T47D (cell line): ENCODE results near the gene ARHGAP19.

ENCODE experiments used
- DNase-seq, 2 experiments: peaks; one replicate each; pipeline versions ENCODE4 v3.0.0 to v3.0.0-alpha.2; 2011 to 2012; ENCODE audit warnings: low read depth in 1 of 2, low spot score in 1 of 2
- JUND ChIP-seq: IDR thresholded peaks from 2 replicates; pipeline ENCODE4 v1.6.1; 2012; ENCODE audit warnings: low read depth
- in situ Hi-C: cut with HindIII; loops from 2 replicates; pipeline ENCODE4 v1.10.0; 2016; ENCODE audit warnings: low sequenced_read_pairs, low pct_unique_long_range_greater_than_20kb

ARHGAP19 gene

DNA sequence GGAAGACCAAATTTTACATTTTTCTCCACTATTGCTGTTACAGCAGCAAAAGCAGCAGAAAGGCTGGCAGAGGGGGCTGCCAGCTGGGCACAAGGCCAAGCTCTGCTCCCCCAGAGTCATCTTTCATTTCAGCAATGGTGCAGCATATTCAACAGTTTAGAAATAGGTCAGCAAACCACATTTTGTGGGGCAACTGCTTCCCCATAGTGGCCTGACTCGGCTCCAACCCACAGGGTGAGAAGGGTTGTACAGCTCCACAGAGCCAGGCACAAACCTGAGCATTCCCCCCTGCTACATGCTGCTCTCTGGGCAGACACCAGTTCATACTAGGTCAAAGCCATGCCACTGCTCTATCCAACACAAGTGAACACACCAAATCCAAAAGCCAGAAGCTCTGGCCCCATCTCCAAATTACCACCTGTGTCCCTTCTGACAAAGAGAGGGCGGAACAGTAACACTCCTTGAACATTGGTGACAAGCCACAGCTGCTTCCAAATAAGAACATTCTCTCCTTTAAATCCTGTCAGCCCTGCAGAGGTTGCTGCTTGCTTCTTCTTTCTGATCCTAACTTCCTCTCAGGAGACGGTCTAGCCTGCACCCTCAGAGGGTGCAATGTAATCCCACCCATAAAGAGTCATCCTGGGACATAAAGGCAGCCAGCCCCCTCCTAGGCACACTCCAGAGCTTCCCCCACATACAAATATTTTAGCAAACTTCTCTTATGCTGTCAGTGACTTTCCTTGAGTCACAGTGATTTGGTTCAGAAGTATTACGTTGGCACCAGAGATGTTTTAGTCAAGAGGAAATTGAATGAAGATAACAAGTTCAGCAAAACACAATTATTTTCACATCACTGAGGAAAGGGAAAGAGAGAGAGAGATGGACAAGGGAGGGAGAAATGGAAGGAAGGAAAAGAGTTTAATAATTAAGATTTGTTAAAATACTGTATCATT is 67.7 kb downstream of the ARHGAP19 start:
- no peak for DNase-seq
- no peak for TF ChIP-seq JUND
- in situ Hi-C loops = no loop called here

DNA sequence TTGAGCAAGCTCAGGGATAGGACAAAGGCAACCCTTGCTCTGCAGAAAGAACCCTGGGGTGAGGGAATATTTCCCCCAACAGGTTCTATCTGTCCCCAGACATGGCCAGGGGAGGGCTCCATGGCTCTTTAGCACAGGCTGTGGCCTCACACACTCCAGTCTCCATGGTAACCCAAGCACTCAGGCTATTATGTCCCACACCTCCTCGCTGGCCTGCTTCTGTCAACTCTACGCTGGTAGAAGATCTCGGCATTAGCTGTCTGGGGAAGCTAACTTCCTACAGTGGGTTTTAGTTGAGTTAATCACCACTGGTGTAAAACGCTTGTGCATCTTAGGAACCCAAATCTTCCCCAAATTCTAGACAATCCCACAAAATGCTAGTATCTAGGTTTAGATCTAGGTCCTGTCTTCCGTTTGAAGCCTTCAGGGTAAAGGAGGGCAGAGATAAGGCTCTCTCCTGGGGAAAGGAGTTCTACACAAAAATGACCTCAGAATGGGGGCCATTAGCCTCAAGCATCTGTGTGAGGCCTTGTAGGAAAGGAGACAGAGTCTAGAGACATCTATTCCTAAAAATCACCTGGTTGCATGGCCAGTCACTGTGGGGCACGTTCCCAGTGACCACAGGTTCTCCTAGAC is 70.0 kb downstream of the ARHGAP19 start:
- no peak for TF ChIP-seq JUND
- in situ Hi-C loops = no loop called here
- no peak for DNase-seq

DNA sequence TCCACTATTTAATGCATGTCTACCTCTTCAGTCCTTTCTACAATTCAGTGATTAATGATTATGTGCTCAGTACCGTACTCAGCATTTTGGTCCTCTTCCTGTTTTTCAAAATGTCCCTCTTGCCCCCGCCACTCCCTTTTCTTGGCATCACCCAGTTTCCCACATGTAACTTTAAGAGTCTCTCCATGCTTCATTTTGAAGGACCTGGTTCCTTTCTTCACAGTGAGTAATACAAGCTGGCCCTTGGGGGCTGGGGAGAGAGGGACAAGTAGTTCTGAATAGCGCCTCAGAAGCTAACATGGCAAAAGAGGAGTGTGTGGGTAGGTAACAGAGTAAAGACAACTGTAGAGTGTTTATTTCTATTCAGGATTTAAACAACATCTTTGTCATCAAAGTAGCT is 72.1 kb downstream of the ARHGAP19 start:
- in situ Hi-C loops = no loop called here
- DNase-seq = no peak
- no peak for TF ChIP-seq JUND

DNA sequence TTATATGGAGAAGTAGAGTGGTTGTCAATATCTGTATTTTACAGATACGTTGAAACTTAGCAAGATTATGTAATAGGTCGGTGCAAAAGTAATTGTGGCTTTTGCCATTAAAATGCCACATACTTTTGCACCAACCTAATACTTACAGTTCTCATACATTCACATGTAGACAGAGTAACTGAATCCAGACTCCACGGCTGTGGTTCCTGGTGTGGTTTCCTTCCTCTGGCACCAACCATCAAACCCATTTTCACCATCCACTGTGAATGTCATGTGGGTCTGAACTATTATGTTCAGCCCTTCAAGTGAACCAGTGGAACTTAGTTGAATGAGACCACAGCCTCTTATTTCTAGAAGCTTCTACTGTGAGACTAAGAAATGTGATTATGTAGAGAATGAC is 75.1 kb downstream of the ARHGAP19 start:
- TF ChIP-seq JUND = no peak
- in situ Hi-C loops = no loop called here
- no peak for DNase-seq

DNA sequence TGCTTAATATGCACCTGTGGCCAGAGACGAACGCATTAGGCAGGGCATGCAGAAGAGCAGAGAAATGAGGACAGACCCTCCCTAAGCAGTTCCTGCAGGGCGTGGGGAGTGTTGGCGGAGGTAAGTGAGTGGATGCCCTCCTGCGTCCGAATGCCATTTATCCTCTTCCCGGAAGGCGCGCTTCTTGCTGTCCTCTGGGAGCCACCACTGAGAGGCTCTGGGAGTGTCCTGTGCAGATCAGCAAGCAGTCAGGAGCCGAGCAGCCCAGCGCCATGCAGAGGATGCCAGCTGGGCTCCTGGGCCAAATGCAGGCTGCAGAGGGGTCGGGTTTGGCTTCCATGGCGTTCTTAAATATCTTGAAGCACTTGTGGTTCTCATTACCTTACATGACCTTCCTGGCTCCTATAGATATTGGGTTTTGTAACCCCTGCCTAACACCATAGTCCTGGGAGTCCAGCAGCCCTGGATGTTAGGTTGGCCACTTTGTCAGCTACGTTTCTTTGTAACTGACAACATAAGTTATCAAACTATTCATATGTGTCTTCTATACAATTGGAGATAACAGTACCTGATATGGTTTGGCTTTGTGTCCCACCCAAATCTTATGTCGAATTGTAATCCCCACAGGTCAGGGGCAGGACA is 76.7 kb downstream of the ARHGAP19 start:
- in situ Hi-C loops = no loop called here

DNA sequence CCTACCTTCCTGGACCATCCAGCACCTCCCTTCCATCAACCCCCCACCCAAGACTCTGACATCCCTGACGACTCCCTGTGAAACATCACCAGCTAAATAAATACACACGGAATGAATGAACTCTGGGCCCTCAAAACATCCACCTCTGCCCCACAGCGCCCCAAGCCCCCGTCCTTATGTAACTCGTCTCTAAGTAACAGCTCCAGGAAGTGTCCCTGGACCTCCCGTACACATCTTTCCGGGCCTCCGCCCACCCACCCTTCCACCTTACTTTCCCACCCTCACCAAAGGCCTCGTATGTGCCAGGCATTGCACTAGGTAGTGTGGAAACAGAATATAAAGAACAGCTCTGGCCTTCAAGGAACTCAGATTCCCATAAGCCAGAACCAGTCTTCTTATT is 79.0 kb downstream of the ARHGAP19 start:
- in situ Hi-C loops = no loop called here
- TF ChIP-seq JUND = no peak

More for the DNA sequence above, 76.7 kb downstream of the ARHGAP19 start:
- DNase-seq = no peak
- TF ChIP-seq JUND = no peak

DNA sequence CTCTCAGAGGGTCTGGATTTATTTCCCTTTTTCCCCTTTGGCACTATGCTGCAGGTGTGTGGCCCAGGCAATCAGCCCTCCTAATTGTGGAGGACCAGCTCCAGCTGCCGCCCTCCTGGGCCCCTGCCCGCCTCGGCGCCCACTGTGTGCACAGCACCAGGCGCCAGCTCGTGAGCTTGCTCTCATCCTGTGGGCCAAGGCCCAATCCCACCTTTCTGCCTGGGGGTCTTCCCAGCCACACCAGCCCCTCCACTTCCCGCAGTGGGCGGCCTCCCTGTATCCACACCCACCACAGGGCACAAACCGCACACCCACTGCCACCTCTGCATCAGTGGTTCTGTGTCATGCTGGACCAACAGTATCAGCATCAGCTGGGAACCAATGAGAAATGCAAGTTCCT is 81.2 kb downstream of the ARHGAP19 start:
- in situ Hi-C loops = no loop called here
- TF ChIP-seq JUND = no peak
- no peak for DNase-seq

More for the DNA sequence above, 79.0 kb downstream of the ARHGAP19 start:
- DNase-seq = no peak

DNA sequence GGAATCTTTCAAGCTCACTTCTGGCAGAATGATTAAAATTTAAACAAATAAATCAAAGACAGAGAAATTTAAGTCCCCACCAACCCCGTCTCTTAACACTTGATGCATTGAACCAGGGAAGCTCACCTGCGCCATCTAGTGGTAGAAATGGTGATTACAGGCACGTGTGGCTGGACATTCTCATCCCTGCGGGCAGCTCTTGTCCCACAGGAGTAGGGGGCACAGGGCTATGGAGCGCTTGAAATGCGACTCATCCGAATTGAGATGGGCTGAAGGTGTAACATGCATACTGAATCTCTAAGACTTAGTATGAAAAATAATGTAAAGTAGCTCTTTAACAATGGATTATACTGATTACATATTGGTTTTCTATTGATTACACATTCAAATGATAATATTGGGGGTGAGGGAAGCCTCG is 81.9 kb downstream of the ARHGAP19 start:
- DNase-seq = peak; percentile 70 to 84
- in situ Hi-C loops = no loop called here
- TF ChIP-seq JUND = no peak

DNA sequence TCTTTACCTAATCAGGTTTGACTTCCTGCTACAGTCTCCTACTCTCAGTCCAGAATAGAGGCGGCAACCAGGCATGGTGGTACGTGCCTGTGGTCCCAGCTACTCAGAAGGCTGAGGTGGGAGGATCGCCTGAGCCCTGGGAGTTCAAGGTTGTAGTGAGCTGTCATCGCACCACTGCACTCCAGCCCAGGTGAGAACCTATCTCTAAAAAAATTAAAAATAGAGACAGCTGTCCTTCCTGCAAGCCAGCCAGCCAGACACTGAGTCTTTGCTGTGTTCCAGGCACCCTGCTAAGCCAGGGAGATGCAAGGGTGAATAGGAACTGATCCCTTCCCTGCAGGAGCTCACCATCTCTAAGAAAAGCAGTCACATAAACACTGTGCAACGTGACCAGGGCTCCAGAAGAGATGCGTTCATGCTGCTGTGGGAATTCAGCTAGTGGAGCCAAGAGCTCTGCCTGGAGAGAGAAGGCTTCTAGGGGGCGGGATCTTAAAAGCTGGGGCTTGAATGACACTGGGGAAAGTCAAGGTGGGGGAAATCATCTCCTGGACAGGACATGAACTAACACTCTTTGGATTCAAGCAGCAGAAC is 84.6 kb downstream of the ARHGAP19 start:
- in situ Hi-C loops = no loop called here
- no peak for DNase-seq
- TF ChIP-seq JUND = no peak

DNA sequence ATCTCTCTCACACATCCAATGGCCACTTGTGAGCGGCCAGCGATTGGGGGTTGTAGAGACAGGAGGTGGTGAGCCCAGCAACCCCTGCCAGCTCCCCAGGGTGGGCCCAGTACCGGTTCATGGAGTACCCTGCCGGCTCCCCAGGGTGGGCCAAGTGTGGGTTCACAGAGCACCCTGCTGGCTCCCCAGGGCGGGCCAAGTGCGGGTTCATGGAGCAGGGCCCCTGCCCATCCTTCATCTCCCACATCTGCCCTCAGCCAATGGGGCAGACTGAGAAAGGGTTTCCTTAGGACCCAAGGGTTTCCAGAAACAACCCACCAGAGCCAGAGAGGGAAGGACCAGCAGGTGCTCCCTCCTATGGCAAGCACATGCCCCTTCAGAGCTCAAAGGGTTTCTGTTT is 85.3 kb downstream of the ARHGAP19 start:
- no peak for DNase-seq
- in situ Hi-C loops = no loop called here
- no peak for TF ChIP-seq JUND

DNA sequence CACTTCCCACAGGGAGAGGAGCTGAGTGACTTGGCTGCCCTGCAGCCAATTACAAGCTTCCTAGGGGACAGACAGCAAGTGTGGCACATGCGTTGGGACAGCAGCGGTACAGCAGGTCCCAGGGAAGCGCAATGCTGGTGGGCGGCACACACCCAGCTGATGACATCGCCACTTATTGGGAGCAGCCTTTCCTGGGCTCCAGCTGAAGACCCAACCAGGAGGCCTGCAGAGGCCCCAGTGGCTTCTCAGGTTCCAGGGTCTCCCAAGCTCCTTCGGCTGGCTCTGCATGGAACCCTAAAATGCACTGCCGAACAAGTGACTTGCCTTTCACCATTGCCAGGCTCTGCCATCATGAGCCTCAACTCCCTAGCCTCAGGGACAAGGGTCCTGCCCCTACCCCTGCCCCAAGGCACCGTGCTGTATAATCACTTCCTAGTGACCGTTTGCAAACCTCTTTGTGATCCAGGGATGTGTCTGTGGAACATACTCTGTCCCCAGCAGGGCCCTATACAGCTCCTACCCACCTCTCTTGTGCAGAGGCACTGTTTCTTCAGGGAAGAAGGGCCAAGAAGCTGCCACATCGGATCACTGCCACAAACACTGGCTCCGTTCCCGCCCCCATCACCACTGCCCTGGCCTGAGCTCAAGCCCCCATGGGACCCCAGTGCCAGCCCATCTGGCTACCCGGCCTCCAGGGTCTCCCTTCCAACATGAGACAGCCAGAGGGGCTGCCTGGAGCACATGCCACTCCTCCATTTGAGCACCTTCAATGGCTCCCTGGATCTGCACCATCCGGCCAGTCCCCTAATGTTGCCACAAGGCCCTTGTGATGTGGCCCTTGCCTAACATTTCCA is 87.4 kb downstream of the ARHGAP19 start:
- DNase-seq = no peak
- in situ Hi-C loops = no loop called here
- TF ChIP-seq JUND = no peak

DNA sequence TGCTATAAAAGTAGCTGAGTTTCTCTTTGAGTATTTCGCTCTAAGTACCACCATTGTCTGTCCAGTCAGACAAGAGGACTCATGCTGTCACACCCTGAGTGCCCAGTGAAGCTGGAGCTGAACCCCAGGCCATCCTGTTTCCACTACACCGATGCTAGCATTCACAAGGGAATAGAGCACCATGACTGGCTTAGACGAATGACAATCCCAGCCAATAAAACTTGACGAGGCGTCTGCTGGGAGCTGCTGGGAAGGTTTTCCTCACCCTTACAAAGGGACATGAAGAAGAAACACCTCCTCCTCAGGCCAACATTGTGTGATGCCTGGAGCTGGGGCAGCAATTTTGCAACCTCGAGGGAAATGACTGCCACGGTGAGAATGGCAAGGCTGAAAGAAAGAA is 89.2 kb downstream of the ARHGAP19 start:
- DNase-seq = no peak
- no peak for TF ChIP-seq JUND
- in situ Hi-C loops = no loop called here
